ENCODE data around the gene HMCES.

GRCh38 chr3:129321887-129322286 is 43.2 kb downstream of the HMCES start:
- TF ChIP-seq POLR2AphosphoS5 (IDR thresholded peaks at IDR 0.05) (no peak), POLR2A (IDR thresholded peaks at IDR 0.05) (no peak), CTCF (IDR thresholded peaks at IDR 0.05) (no peak)

Measured in gastroesophageal sphincter (tissue), 3 donors.